Subcutaneous adipose tissue (tissue), 4 donors: ENCODE data around the gene CHRND. TPM values are rescaled to one million over a fixed set of nuclear protein-coding genes. Genes with fewer than 3 reads are reported as not detected.

Source experiments
- CTCF ChIP-seq: fragments of 450-650 bp; IDR thresholded peaks from one replicate; pipeline ENCODE4 v1.5.1; 2016; ENCODE audit warnings: low read depth, mild to moderate bottlenecking, control low read depth, antibody characterized with exemption, moderate library complexity
- total RNA-seq, 4 donors: library from RNA; depleted of rRNA; stranded (reverse); fragments of >200 nt; gene quantifications; one replicate each; pipeline ENCODE4 v1.1.0, GENCODE V29; 2016

The CHRND gene
- total RNA-seq, 4 donors from 2014 or later: not detected

GRCh38 chr2:232502911-232503808 lies 22.8 kb upstream of the CHRND start:
- TF ChIP-seq CTCF: no peak

GRCh38 chr2:232503809-232504323 lies 22.1 kb upstream of the CHRND start:
- TF ChIP-seq CTCF: no peak

- TF ChIP-seq CTCF: no peak
Observed at GRCh38 chr2:232504438-232504837, 21.5 kb upstream of the CHRND start.

GRCh38 chr2:232505856-232506255 lies 20.1 kb upstream of the CHRND start:
- no peak for TF ChIP-seq CTCF

- TF ChIP-seq CTCF: no peak
Observed at GRCh38 chr2:232506709-232507108, 19.3 kb upstream of the CHRND start.

- no peak for TF ChIP-seq CTCF
Observed at GRCh38 chr2:232508251-232508650, 17.7 kb upstream of the CHRND start.

GRCh38 chr2:232511336-232511890 lies 14.5 kb upstream of the CHRND start:
- no peak for TF ChIP-seq CTCF
